M059J (cell line): Measurements from ENCODE around the gene ABCG1. TPM values are rescaled to one million over a fixed set of nuclear protein-coding genes. Genes with fewer than 3 reads are reported as not detected.

Experiments
- DNase-seq: peaks from one replicate; pipeline ENCODE4 v3.0.0-alpha.2; 2012; ENCODE audit warnings: low read depth
- total RNA-seq: library from RNA; depleted of rRNA; stranded (reverse); fragments of >200 nt; shearing (Covaris generic); gene quantifications from 2 replicates; pipeline ENCODE4 v1.2.3, GENCODE V29; 2014

ABCG1 gene
- total RNA-seq, 1 experiment from 2014 or later: not detected

- no peak for DNase-seq
These were observed 32.8 kb downstream of the ABCG1 start for GRCh38 chr21:42251654-42252324.

DNA sequence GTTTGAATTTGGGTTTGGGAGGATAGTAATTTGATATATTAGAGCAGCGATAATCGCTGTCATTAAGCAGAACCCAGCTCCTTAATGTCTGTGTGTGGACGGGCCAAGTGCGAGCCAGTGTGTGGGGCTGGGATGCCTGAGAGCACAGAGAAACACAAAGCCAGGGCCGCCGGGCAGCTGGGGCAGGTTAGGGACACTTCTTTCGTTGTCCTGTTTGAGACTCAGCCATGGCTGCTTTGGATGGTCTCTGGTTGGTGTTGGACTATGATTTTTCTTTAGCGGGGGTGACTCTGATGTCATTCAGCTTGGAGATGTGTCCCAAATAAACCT is 33.4 kb downstream of the ABCG1 start:
- DNase-seq: no peak

GRCh38 chr21:42252778-42253340 is 33.9 kb downstream of the ABCG1 start:
- no peak for DNase-seq

GRCh38 chr21:42253466-42253865 is 34.5 kb downstream of the ABCG1 start:
- no peak for DNase-seq

DNA sequence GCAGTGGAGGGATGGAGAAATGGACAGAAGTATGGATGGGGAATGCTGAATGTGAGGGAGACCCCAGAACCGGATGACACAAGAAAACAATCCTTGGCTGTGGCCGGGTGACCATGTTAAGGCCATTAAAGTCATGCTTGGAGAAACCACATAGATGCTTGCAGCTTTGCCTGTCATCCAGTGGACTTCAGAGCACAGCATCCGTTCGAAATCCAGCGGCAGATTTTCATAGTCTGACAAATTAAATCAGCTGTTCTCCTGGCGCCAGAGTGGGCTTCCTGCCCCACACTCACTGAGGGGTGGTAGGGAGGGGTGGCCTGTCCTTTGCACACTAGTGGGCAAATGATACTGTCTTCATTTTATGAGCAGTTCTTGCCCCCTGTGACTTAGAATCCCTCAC is 35.1 kb downstream of the ABCG1 start:
- DNase-seq: no peak

DNA sequence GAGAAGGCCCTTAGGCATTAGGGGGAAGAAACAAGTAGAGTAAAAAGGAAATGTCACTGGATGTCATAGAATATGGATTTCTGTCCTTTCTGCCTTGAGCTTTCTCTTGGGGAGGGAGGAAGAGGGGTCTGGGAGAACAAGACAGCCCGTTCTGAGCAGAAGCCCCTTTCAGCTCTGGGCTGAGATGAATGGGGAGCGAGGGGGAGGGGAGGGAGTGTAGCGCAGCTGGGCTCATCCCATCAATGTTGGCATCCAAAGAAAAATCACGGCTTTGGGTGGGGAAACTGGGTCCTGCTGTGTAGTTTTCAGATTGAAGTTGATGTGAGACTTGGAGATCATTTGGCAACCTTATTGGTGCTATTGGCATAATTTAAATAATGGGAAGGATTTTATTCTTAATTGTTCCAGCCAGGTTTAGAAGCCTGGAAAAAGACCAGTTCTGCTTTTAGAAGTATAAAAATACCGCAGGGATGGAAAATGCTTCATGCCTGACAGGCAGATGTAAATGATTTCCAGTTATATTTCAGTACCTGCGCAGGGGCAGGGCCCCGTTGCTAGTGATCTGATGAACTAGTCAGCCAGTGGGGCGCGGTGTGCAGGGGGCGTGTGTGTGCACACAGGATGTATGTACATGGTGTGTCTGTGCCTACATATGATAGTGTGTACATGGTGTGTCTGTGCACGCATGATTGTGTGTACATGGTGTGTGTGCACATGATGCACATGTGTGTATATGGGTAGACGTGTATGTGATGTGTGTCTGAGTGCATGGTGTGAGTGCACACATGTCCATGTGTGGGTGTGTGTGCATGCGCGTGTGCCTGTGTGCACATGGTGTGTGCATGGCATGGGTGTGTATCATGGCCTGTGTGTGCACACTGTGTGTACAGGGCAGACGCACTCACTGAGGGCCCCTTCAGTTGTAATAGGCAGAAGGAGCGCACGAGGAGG is 36.0 kb downstream of the ABCG1 start:
- no peak for DNase-seq

DNA sequence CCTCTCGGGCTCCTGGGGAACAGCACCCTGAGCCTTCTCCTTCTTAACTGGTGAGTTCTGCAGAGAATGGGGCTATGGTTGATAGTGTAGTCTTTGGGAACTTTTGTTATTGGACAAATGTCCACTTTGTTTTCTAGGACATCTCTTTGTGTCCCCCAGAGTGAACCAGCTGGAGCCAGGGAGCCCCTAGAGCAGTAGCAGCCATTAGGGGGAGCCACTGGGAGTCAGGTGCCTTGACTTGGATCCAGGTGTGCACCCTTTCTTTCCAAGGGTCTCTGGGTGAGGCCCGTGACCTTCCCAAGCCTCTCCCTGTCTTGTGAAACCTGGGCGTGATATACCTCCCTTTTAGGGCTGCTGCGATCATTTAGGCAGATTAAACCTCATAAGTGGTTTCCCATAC is 36.9 kb downstream of the ABCG1 start:
- no peak for DNase-seq

GRCh38 chr21:42256316-42256715 is 37.4 kb downstream of the ABCG1 start:
- no peak for DNase-seq

DNA sequence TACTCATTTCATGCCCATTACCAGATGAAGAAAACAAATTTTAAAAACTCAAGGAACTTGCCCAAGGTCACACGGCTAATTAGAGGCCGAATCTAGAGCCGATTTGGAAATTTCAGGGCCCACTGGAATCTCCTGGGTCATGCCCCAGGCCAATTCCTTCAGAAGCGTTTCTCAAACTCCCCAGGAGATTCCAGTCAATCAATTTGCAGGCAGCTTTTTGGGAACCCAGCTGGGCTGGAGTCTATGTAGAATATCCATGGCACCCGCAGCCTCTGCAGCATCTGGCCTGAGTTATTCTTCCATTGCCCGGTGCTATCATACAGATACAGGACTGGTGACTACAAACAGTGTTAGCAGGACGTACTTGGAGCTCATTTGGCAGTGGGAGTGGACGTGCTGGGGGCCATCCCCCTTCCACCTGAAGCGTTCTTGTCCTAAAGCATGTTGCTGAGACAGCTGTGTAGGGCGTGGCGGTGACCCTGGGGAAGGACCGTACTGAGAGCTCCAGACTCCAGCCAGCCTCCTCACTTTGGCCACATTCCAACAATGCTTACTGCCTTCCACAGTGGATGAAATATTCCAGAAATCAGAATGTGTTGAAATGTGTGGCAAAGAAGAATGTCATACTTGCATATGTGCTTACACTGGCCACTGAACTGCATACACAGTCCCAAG is 38.3 kb downstream of the ABCG1 start:
- no peak for DNase-seq

DNA sequence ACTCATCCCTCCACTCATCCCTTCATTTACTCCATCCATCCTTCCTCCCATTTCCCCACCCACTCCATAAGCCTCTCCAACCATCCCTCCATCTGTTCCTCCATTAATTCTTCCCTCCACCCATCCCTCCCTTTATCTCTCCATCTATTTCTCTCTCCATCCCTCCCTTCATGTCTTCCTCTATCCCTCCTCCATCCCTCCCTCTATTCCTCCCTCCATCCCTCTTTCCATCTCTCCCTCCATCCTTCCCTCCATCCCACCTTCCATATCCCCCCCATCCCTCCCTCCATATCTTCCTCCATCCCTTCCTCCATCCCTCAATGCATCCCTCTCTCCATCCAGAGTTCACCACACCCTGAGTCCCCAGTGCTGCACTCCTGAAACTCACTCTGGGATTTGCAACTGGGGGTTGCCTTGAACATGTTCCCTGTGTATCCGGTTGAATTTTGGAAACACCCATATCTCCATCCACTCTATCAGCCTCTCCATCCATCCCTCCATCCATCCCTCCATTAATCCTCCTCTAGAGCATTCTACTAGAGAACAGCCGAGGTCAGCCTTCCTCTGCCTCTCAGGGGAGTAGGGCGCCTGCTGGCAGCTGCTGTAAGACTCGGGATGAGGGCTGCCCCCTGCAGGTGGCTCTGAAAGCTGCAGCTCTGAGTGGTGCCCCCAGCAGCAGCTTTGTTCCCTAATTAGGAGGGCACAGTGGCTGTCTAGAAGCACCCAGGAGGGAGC is 39.4 kb downstream of the ABCG1 start:
- DNase-seq: peak; percentile 19

- DNase-seq: no peak
These were observed 40.0 kb downstream of the ABCG1 start for GRCh38 chr21:42258885-42259407.

GRCh38 chr21:42260121-42260520 is 41.2 kb downstream of the ABCG1 start:
- no peak for DNase-seq

GRCh38 chr21:42261829-42262200 is 42.9 kb downstream of the ABCG1 start:
- no peak for DNase-seq

GRCh38 chr21:42262831-42263231 is 43.9 kb downstream of the ABCG1 start:
- peak; percentile 61 for DNase-seq

DNA sequence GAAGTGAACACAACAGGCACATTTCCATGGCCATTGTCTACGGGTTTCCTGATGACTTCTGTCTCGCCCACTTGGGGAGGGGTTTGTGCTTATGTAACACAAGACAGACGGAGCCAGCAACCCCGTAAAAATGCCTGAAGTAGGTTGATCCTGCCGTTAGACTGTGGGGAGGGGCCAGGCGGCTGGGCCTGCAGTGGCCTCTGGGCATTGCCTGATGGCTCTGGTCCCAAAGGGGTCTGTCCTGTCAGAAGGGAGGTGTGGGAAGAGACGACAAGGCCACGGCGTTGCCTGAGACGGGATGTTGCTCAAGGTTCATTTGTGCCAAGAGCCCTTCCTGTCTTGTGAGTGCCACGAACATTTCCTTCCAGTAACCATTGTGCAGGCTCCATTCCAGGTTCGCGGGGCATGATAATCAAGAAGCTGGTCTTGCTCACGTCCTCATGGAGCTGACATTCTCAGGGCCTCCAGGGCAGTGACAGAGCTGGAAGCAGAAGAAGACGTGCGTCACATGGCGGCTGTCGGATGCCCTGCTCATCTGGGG is 44.7 kb downstream of the ABCG1 start:
- no peak for DNase-seq

GRCh38 chr21:42264245-42265195 is 45.6 kb downstream of the ABCG1 start:
- DNase-seq: no peak

- no peak for DNase-seq
These were observed 46.4 kb downstream of the ABCG1 start for GRCh38 chr21:42265231-42265812.

DNA sequence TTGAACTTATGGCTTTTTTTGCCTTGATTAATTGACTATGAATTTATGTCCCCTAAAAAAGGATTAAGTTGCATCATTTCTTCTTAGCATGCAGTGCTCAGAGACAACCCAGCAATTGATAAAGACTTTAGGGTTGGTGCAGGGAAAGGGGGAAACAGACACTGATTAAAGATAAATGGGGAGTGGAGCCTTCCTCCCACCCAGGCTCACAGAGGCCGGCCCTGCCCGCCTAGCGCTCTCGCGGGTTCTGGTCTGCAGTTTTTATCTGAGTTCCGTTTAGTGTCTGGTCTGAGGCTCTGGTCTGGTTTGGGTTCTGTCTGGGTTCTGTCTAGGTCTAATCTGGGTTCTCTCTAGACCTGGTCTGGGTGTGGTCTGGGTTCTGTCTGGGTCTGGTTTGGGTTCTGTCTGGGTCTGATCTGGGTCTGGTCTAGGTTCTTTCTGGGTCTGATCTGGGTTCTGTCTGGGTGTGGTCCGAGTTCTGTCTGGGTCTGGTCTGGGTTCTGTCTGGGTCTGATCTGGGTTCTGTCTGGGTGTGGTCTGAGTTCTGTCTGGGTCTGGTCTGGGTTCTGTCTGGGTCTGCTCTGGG is 48.1 kb downstream of the ABCG1 start:
- no peak for DNase-seq

DNA sequence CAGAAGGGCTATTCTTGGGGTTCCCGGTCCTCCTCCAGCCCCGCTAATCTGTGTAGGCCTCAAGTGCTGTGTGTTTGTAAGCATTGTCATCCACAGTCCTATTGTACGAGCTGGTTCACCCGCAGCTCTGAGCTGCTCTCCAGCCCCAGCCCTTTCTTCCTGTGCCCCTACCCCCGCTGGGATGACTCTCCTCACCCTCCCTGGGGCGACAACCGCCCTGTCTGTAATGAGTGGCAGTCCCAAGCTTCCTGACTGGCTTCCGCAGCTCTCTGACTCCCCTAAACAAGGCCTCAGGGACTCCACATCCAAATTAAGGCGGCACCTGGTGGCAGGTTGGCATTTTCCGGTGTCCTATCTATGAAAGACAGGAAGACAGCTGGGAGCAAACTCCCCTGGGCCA is 50.4 kb downstream of the ABCG1 start:
- no peak for DNase-seq
